Trophoblast cell (in vitro differentiated cells and primary cell): Measurements from ENCODE around the gene TRPM5.

Source experiments
- DNase-seq, 2 donors: peaks; one replicate each; pipeline ENCODE4 v3.0.0-alpha.2; 2016
- H2AFZ ChIP-seq: 2 replicates; pipeline ENCODE4 v1.6.1; 2013; ENCODE audit warnings: low read length, moderate library complexity, mild to moderate bottlenecking; ENCODE audit not compliant: insufficient read depth, poor library complexity
- H2AK5ac ChIP-seq: 2 replicates; pipeline ENCODE4 v1.6.1; 2013; ENCODE audit warnings: mild to moderate bottlenecking, low read length
- H2BK120ac ChIP-seq: 2 replicates; pipeline ENCODE4 v1.6.1; 2013; ENCODE audit warnings: low read length, mild to moderate bottlenecking, moderate library complexity; ENCODE audit not compliant: insufficient read depth, poor library complexity
- H2BK12ac ChIP-seq: 2 replicates; pipeline ENCODE4 v1.6.1; 2013; ENCODE audit warnings: mild to moderate bottlenecking, low read length, moderate library complexity
- H2BK5ac ChIP-seq: 2 replicates; pipeline ENCODE4 v1.6.1; 2013; ENCODE audit warnings: low read length, low read depth, moderate library complexity, mild to moderate bottlenecking; ENCODE audit not compliant: poor library complexity
- H3K14ac ChIP-seq: 2 replicates; pipeline ENCODE4 v1.6.1; 2013; ENCODE audit warnings: mild to moderate bottlenecking, low read length
- H3K18ac ChIP-seq: 2 replicates; pipeline ENCODE4 v1.6.1; 2013; ENCODE audit warnings: mild to moderate bottlenecking, low read length
- H3K23ac ChIP-seq: 2 replicates; pipeline ENCODE4 v1.6.1; 2013; ENCODE audit warnings: low read length
- H3K27ac ChIP-seq: 2 replicates; pipeline ENCODE4 v1.5.1; 2013; ENCODE audit warnings: low read depth, mild to moderate bottlenecking, inconsistent platforms, low read length, moderate library complexity
- H3K27me3 ChIP-seq: 2 replicates; pipeline ENCODE4 v1.6.1; 2013; ENCODE audit warnings: inconsistent platforms, mild to moderate bottlenecking, low read length, moderate library complexity; ENCODE audit not compliant: insufficient read depth
- H3K36me3 ChIP-seq, 2 experiments: 1 replicate in 1 of 2; 2 replicates in 1 of 2; pipeline ENCODE4 v1.6.1; 2013; ENCODE audit warnings: low read length in 2 of 2, mild to moderate bottlenecking in 2 of 2, moderate library complexity in 1 of 2; ENCODE audit not compliant: insufficient read depth in 2 of 2, control insufficient read depth in 1 of 2
- H3K4ac ChIP-seq: 2 replicates; pipeline ENCODE4 v1.6.1; 2013; ENCODE audit warnings: low read depth, mild to moderate bottlenecking, low read length, moderate library complexity
- H3K4me1 ChIP-seq, 2 experiments: 1 replicate in 1 of 2; 2 replicates in 1 of 2; pipeline ENCODE4 v1.6.1; 2013; ENCODE audit warnings: low read length in 2 of 2, mild to moderate bottlenecking in 2 of 2, moderate library complexity in 1 of 2; ENCODE audit not compliant: insufficient read depth in 2 of 2, control insufficient read depth in 1 of 2
- H3K4me2 ChIP-seq: 2 replicates; pipeline ENCODE4 v1.6.1; 2013; ENCODE audit warnings: inconsistent platforms, mild to moderate bottlenecking, low read length, moderate library complexity
- H3K4me3 ChIP-seq: 2 replicates; pipeline ENCODE4 v1.5.1; 2013; ENCODE audit warnings: mild to moderate bottlenecking, low read depth, low read length, inconsistent platforms
- H3K79me1 ChIP-seq: one replicate; pipeline ENCODE4 v1.6.1; 2013; ENCODE audit warnings: low read length
- H3K79me2 ChIP-seq: 2 replicates; pipeline ENCODE4 v1.6.1; 2013; ENCODE audit warnings: low read length, mild to moderate bottlenecking; ENCODE audit not compliant: control insufficient read depth, insufficient read depth, poor library complexity
- H3K9ac ChIP-seq: 2 replicates; pipeline ENCODE4 v1.6.1; 2013; ENCODE audit warnings: mild to moderate bottlenecking, low read length
- H3K9me3 ChIP-seq: 2 replicates; pipeline ENCODE4 v1.6.1; 2013; ENCODE audit warnings: low read depth, mild to moderate bottlenecking, control low read depth, inconsistent platforms, low read length; ENCODE audit not compliant: insufficient read depth
- H4K12ac ChIP-seq: 2 replicates; pipeline ENCODE4 v1.6.1; 2013; ENCODE audit warnings: low read depth, mild to moderate bottlenecking, low read length, moderate library complexity
- H4K8ac ChIP-seq: 2 replicates; pipeline ENCODE4 v1.6.1; 2013; ENCODE audit warnings: low read depth, mild to moderate bottlenecking, low read length, moderate library complexity
- H4K91ac ChIP-seq: one replicate; pipeline ENCODE4 v1.6.1; 2013; ENCODE audit warnings: low read depth, mild to moderate bottlenecking, low read length, moderate library complexity
- WGBS: extraction: QIAGEN DNeasy Blood & Tissue Kit; methylation state at CpG from one replicate; pipeline ENCODE4 v1.1.7; 2013; ENCODE audit warnings: missing lambda C conversion rate; ENCODE audit not compliant: insufficient read length, insufficient coverage; ENCODE audit errors: extremely low coverage; 5-methylcytosine and 5-hydroxymethylcytosine counted together

TRPM5 gene

GRCh38 chr11:2459016-2459725 lies 14.9 kb upstream of the TRPM5 start:
- H3K4me2 ChIP-seq: no peak overlapping the region
- no peak overlapping the region for H3K14ac ChIP-seq
- no peak overlapping the region for H2AFZ ChIP-seq
- no peak overlapping the region for H2BK12ac ChIP-seq
- no peaks in the 10 kb centered on the region for H3K79me1 ChIP-seq
- H3K4me1 ChIP-seq: peaks cover 2 to 10% of the 10 kb centered on the region in 2 experiments
- H3K27ac ChIP-seq: no peak overlapping the region
- no peak overlapping the region for H3K23ac ChIP-seq
- H3K4ac ChIP-seq: no peak overlapping the region
- H3K9ac ChIP-seq: no peak overlapping the region
- no peak overlapping the region for H3K4me3 ChIP-seq
- DNase-seq: no peak
- H3K18ac ChIP-seq: no peak overlapping the region
- H3K79me2 ChIP-seq: no peaks in the 10 kb centered on the region
- no peaks in the 10 kb centered on the region for H3K27me3 ChIP-seq
- no CpG with 5 or more reads among the region's 20 CpGs for WGBS
- H2BK120ac ChIP-seq: no peak overlapping the region
- peaks cover 2% of the 10 kb centered on the region for H3K9me3 ChIP-seq
- no peak overlapping the region for H4K91ac ChIP-seq
- no peak overlapping the region for H4K8ac ChIP-seq
- H4K12ac ChIP-seq: no peak overlapping the region
- H3K36me3 ChIP-seq: no peaks in the 10 kb centered on the region
- no peak overlapping the region for H2AK5ac ChIP-seq
- H2BK5ac ChIP-seq: no peak overlapping the region

- H3K9ac ChIP-seq: no peak overlapping the region
- no peak overlapping the region for H3K27ac ChIP-seq
- H3K18ac ChIP-seq: no peak overlapping the region
- H3K4me2 ChIP-seq: no peak overlapping the region
- no peaks in the 10 kb centered on the region for H3K79me2 ChIP-seq
- H3K9me3 ChIP-seq: peaks cover 2% of the 10 kb centered on the region
- H2BK120ac ChIP-seq: no peak overlapping the region
- no peaks in the 10 kb centered on the region for H3K36me3 ChIP-seq
- H4K8ac ChIP-seq: no peak overlapping the region
- H3K4ac ChIP-seq: no peak overlapping the region
- no peak overlapping the region for H3K23ac ChIP-seq
- H2BK5ac ChIP-seq: no peak overlapping the region
- H2AFZ ChIP-seq: no peak overlapping the region
- WGBS: no CpG with 5 or more reads among the region's 13 CpGs
- H2AK5ac ChIP-seq: no peak overlapping the region
- H4K12ac ChIP-seq: no peak overlapping the region
- no peaks in the 10 kb centered on the region for H3K79me1 ChIP-seq
- no peak overlapping the region for H4K91ac ChIP-seq
- no peak for DNase-seq
- peaks cover 2 to 10% of the 10 kb centered on the region in 2 experiments for H3K4me1 ChIP-seq
- H3K4me3 ChIP-seq: no peak overlapping the region
- H3K14ac ChIP-seq: no peak overlapping the region
- no peaks in the 10 kb centered on the region for H3K27me3 ChIP-seq
- no peak overlapping the region for H2BK12ac ChIP-seq
These were observed 14.0 kb upstream of the TRPM5 start for GRCh38 chr11:2458321-2458720.

GRCh38 chr11:2453436-2453835 lies 9.1 kb upstream of the TRPM5 start:
- Histone ChIP-seq H3K4me3 (no peak overlapping the region), H2BK120ac (no peak overlapping the region), H3K79me2 (no peaks in the 10 kb centered on the region), H3K79me1 (no peaks in the 10 kb centered on the region), H2BK12ac (no peak overlapping the region), H3K23ac (no peak overlapping the region), H2BK5ac (no peak overlapping the region), H3K9me3 (peaks cover under 1% of the 10 kb centered on the region), H4K12ac (no peak overlapping the region), H3K14ac (no peak overlapping the region), H3K27ac (no peak overlapping the region), H3K18ac (no peak overlapping the region), H3K4ac (no peak overlapping the region), H3K4me1 (no peaks in the 10 kb centered on the region), H3K36me3 (no peaks in the 10 kb centered on the region), H3K4me2 (no peak overlapping the region), H2AFZ (no peak overlapping the region), H3K27me3 (no peaks in the 10 kb centered on the region), H4K8ac (no peak overlapping the region), H2AK5ac (no peak overlapping the region), H3K9ac (no peak overlapping the region), H4K91ac (no peak overlapping the region)
- DNase-seq: no peak
- WGBS: no CpG with 5 or more reads among the region's 5 CpGs

- Histone ChIP-seq H2BK120ac (no peak overlapping the region), H3K4me2 (no peak overlapping the region), H3K9me3 (no peaks in the 10 kb centered on the region), H4K8ac (no peak overlapping the region), H2BK5ac (no peak overlapping the region), H4K12ac (no peak overlapping the region), H3K23ac (no peak overlapping the region), H2AK5ac (no peak overlapping the region), H3K18ac (no peak overlapping the region), H2BK12ac (no peak overlapping the region), H3K79me2 (no peaks in the 10 kb centered on the region), H2AFZ (no peak overlapping the region), H4K91ac (no peak overlapping the region), H3K27me3 (no peaks in the 10 kb centered on the region), H3K27ac (no peak overlapping the region), H3K79me1 (no peaks in the 10 kb centered on the region), H3K4me1 (no peaks in the 10 kb centered on the region), H3K4me3 (no peak overlapping the region), H3K4ac (no peak overlapping the region), H3K9ac (no peak overlapping the region), H3K14ac (no peak overlapping the region), H3K36me3 (no peaks in the 10 kb centered on the region)
- no peak for DNase-seq
- no CpG with 5 or more reads among the region's 20 CpGs for WGBS
These were observed 8.2 kb upstream of the TRPM5 start for GRCh38 chr11:2452321-2453012.
